Muscle of back (tissue), 11 donors: Measurements from ENCODE around the gene NCK2. TPM values are rescaled to one million over a fixed set of nuclear protein-coding genes. Genes with fewer than 3 reads are reported as not detected.

Experiments
- DNase-seq, 3 donors: peaks; one replicate each; pipeline versions ENCODE4 v3.0.0 to v3.0.0-alpha.2; 2013
- polyA plus RNA-seq, 10 donors: library from polyadenylated mRNA; unstranded; fragments of 120-200 nt; gene quantifications; one replicate each; pipeline ENCODE4 v1.2.1, GENCODE V29; 2013; ENCODE audit not compliant: insufficient read length in 10 of 10

NCK2 gene
- polyA plus RNA-seq, 10 donors: 60.1 to 90.4 (median 69.6) TPM

DNA sequence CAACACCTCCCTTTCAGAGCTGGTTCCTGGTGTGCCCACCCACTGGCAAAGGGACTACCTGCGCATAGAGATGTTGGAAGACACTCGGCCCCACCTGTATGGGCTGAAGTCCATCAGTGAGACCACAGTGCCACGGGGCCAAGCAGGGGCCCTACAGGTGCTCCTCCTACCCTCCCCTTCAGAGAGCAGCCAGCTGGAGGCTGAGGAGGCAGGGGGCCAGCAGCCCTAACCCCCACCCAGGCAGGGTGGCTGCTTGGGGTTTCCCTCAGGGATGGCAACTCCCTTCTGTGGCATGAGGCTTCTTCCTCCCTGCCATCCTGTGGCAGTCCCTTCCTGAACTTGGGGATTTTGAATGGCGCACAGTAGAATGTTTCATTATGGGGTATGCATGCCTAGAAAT, 125.3 kb downstream of the NCK2 start:
- DNase-seq: no peak

DNA sequence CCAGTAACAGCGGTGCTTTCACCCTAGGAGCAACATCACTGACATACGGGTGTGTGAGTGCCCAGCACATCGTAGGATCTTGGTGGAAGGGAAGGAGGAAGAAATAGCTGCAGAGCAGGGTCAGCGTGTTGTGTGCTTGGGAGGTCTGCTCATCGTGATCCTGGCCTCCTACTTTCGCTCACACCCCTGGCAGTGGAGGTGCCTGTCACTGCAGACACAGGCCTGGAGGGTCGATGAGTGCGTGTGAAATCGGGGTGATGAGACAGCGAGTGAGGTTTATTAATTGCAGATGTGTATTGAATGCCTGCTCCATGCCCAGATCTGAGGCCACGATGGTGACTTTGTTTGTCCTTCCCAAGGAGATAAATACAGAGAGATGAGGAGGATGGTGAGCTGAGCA, 126.1 kb downstream of the NCK2 start:
- no peak for DNase-seq

DNA sequence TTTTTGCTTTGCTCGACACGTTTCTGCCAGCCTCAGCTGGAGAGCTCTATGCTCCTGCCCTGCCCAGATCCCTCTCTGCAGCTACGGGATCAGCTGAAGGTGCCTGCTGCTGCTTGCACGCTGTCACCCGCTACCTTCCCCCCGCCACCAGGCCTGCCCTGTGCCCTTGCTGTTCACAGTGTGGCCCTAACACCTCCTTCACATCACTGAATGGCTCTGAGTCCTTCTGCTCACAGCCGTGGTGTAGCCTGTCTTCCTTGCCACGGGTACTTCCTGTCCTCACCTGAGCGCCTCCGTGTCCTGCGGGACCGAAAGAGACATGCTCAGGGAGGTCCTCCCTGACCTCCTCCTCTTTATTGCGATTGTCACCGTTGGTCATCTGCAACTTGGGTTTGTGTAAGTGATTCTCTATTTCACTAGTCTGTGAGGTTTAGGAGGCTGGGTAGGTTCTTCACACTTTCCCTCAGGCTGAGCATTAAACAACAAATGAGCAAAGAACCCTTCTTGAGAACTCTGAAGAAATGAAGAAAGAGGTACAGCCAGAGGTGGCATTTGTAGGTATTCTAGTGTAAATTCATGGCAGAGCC, 127.5 kb downstream of the NCK2 start:
- no peak for DNase-seq

GRCh38 chr2:105872830-105873229, 128.1 kb downstream of the NCK2 start:
- no peak for DNase-seq

DNA sequence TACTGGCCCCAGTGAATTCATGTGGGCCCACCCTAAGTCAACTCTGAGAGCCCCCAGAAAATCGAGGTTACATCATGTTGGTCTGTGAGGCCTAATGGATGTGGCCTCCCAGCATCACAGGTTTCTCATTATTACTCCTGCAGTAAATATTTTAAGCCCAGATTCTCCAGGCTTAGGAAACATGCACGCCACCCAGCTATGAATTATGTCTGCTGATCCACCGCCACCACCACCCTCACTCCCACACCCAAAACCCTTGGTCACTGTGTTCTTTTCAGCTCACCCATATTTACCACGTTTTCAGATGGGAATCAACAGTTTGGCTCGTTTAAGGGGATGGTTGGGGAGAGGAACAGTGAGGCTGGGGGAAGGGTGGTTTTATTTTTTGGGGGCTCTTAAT, 128.6 kb downstream of the NCK2 start:
- no peak for DNase-seq

- peak in 1 of 3 donors; percentile 21 for DNase-seq
Observed at GRCh38 chr2:105873721-105874120, 129.0 kb downstream of the NCK2 start.

DNA sequence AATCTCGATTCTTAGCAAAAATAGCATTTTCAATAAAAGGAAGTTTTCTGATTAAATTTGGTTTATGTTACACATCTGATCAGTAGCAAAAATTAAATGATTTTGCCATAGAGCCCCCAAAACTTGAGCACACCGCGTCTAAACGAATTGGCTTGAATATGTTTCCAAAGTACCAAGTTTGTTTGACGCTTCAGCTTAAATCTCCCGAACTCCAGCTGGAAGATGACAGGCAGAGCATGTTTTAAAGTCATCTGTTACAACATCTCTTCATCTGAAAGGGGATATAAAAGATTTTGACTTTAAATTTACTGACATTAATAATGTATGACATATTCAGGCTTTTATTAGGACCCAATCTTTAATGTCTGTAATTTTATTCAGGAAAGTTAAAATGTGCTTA, 129.8 kb downstream of the NCK2 start:
- no peak for DNase-seq

DNA sequence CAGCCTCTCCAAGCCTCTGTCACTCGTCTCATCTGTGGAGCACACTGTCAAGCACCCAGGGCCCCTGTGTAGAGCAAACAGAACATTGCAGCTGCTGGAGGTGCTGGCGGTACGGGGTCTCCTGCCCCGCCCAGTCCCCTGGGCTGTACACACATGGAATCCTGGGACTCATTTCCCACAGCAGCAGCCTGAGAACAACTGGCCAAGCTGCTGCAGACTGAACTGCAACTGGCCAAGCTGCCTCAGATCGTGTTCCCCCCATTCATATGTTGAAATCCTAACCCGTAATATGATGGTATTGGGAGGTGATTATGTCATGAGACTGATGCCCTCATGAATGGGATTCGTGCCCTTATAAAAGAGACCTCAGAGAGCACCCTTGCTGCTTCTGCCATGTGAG, 130.5 kb downstream of the NCK2 start:
- DNase-seq: no peak

GRCh38 chr2:105876191-105876590, 131.5 kb downstream of the NCK2 start:
- no peak for DNase-seq

- no peak for DNase-seq
Observed at GRCh38 chr2:105877945-105878344, 133.2 kb downstream of the NCK2 start.

GRCh38 chr2:105879106-105879802, 134.5 kb downstream of the NCK2 start:
- DNase-seq: no peak

GRCh38 chr2:105879803-105880300, 135.1 kb downstream of the NCK2 start:
- no peak for DNase-seq

DNA sequence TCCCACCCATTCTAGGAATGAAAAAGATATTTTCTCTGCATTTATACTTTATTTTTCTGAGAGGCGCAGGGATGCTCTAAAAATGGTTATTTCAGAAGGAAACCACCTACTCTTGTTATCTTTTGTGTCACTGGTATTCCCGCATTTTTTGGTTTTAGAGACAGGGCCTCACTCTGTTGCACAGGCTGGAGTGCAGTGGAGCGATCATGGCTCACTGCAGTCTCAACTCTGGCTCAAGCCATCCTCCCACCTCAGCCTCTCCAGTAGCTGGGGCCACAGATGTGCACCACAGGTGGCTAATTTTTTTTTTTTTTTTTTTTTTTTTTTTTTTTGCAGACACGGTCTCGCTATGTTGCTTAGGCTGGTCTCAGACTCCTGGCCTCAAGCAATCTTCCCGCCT, 135.9 kb downstream of the NCK2 start:
- no peak for DNase-seq

DNA sequence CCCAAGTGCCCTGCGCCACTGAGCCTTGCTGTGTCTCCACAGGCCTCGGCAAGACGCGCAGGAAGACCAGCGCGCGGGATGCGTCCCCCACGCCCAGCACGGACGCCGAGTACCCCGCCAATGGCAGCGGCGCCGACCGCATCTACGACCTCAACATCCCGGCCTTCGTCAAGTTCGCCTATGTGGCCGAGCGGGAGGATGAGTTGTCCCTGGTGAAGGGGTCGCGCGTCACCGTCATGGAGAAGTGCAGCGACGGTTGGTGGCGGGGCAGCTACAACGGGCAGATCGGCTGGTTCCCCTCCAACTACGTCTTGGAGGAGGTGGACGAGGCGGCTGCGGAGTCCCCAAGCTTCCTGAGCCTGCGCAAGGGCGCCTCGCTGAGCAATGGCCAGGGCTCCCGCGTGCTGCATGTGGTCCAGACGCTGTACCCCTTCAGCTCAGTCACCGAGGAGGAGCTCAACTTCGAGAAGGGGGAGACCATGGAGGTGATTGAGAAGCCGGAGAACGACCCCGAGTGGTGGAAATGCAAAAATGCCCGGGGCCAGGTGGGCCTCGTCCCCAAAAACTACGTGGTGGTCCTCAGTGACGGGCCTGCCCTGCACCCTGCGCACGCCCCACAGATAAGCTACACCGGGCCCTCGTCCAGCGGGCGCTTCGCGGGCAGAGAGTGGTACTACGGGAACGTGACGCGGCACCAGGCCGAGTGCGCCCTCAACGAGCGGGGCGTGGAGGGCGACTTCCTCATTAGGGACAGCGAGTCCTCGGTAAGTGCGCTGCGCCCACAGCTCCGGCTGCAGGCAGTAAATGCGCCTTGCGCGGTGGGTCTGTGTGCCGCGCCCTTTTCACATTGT, 136.8 kb downstream of the NCK2 start:
- no peak for DNase-seq

GRCh38 chr2:105882341-105882740, 137.6 kb downstream of the NCK2 start:
- DNase-seq: no peak

- DNase-seq: no peak
Observed at GRCh38 chr2:105882920-105883435, 138.3 kb downstream of the NCK2 start.

DNA sequence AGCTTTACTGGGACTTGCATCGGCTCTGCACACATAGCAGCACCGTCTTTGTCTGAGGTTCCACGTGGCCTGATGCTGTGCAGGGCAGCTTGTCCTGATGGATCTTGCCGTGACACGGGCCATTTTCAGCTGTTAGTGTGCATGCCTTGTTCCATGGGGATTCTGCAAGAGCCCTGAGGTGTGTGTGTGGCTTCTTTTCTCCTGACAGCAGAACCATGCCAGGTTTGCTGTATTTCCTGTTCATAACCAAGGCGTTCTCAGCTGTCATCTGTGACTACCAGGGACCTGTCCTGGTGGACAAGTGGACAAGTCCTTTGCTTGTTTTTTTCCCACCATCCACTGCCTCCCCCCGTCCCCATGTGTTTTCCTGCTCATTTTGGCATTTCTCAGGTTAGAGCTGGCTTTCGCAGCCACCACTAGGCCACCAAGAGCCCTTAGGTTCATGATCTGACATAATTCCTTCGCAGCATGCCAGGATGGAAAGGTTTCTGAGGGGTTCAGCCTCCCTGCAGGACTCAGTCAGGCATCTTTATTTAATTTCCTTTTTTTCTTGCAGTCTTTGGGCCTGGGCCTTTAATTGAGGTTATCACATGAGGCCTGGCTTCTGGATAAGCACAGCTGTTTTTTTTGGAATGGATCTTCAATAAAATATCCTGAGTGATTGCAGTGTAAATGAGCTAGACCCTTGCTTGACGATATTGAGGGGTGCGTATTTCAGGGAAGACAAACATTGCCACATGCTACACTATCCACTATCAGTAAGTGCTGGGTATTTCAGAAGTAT, 139.4 kb downstream of the NCK2 start:
- no peak for DNase-seq

- no peak for DNase-seq
Observed at GRCh38 chr2:105885456-105885855, 140.7 kb downstream of the NCK2 start.

GRCh38 chr2:105886029-105886454, 141.3 kb downstream of the NCK2 start:
- no peak for DNase-seq

DNA sequence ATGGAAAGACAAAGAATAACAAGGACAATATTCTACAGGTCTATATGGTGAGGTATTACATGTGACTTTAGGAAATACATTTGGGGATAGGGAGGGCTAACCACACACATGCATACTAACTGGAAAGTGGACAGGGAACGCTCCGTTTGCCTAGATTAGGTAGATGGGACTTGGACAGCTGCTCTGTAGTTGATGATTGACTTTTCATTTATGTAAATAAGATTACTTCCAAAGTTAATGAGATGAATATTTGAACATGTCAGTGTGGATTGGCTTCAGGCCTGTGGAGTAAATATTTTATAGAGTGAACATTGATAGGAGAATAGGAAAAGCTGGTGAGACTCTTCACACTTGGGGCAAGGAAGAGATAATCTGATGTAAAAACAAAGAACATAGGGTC, 142.0 kb downstream of the NCK2 start:
- DNase-seq: no peak

DNA sequence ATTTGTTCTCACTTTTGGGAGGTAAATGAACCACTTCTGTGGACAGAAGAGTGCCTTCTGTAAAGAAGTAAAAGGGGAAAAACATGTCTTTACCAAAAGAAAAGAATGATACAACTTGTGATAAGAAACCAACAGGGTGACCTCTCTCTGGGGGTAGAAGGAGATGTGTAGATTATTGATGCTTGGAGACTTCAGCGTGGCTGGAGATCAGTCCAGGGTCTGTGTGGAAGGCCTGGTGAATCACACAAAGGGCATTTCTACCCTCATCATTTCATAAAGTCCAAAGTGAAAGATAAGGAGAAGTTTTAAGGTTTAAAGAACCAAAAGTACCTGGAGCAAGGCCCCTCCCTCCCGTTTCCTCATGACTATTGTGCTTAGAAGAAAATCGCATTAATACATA, 142.5 kb downstream of the NCK2 start:
- DNase-seq: no peak

DNA sequence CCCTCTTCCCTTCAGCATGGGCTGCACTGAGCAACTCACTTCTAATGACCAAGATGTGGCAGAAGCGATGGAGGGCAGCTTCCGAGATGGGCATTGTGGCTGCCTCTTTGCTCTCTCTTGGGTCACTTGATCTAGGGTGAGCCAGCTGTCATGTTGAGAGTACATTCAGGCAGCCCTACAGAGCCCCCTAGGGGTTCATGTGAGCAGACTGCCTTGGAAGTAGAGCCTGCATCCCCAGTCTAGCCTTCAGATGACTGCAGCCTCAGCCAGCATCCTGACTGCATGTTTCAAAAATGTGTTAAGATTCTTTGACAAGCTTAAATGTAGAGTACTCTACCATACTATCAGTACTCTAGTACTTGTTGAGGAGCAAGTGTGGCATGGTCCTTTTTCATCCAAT, 143.9 kb downstream of the NCK2 start:
- DNase-seq: no peak
